ENCODE data around the gene AKAP11.

AKAP11 gene

GRCh38 chr13:42305503-42305902 lies 33.6 kb downstream of the AKAP11 start:
- H3K27ac ChIP-seq: no peak overlapping the region
- no peak overlapping the region for H3K9ac ChIP-seq
- H3K4me2 ChIP-seq: no peak overlapping the region
- no peaks in the 10 kb centered on the region for H3K27me3 ChIP-seq (ENCODE audit: insufficient read depth, low read depth)
- no peak overlapping the region for H2AFZ ChIP-seq (ENCODE audit: low read depth)
- no peaks in the 10 kb centered on the region for H4K20me1 ChIP-seq (ENCODE audit: insufficient read depth)
- H3K79me2 ChIP-seq (ENCODE audit: insufficient read depth, low read depth): no peaks in the 10 kb centered on the region
- TF ChIP-seq CTCF (conservative IDR thresholded peaks at IDR 0.05; ENCODE audit: low read depth, low read length): no peak
- no peak overlapping the region for H3K4me3 ChIP-seq (IDR thresholded peaks at IDR 0.05; ENCODE audit: insufficient read depth, low read depth, low read length)
- no peaks in the 10 kb centered on the region for H3K36me3 ChIP-seq (ENCODE audit: insufficient read depth)
- no peaks in the 10 kb centered on the region for H3K4me1 ChIP-seq (ENCODE audit: low read depth, poor library complexity, severe bottlenecking)

- H3K4me3 ChIP-seq (IDR thresholded peaks at IDR 0.05; ENCODE audit: insufficient read depth, low read depth, low read length): no peak overlapping the region
- TF ChIP-seq CTCF (conservative IDR thresholded peaks at IDR 0.05; ENCODE audit: low read depth, low read length): no peak
- no peaks in the 10 kb centered on the region for H3K79me2 ChIP-seq (ENCODE audit: insufficient read depth, low read depth)
- H4K20me1 ChIP-seq (ENCODE audit: insufficient read depth): no peaks in the 10 kb centered on the region
- H3K36me3 ChIP-seq (ENCODE audit: insufficient read depth): no peaks in the 10 kb centered on the region
- no peak overlapping the region for H3K9ac ChIP-seq
- H3K4me2 ChIP-seq: no peak overlapping the region
- no peak overlapping the region for H2AFZ ChIP-seq (ENCODE audit: low read depth)
- H3K4me1 ChIP-seq (ENCODE audit: low read depth, poor library complexity, severe bottlenecking): no peaks in the 10 kb centered on the region
- H3K27me3 ChIP-seq (ENCODE audit: insufficient read depth, low read depth): no peaks in the 10 kb centered on the region
- H3K27ac ChIP-seq: no peak overlapping the region
Observed at GRCh38 chr13:42307461-42307860, 35.5 kb downstream of the AKAP11 start.

- no peaks in the 10 kb centered on the region for H3K27me3 ChIP-seq (ENCODE audit: insufficient read depth, low read depth)
- TF ChIP-seq CTCF (conservative IDR thresholded peaks at IDR 0.05; ENCODE audit: low read depth, low read length): no peak
- H3K36me3 ChIP-seq (ENCODE audit: insufficient read depth): no peaks in the 10 kb centered on the region
- H3K4me2 ChIP-seq: no peak overlapping the region
- no peak overlapping the region for H3K4me3 ChIP-seq (IDR thresholded peaks at IDR 0.05; ENCODE audit: insufficient read depth, low read depth, low read length)
- H3K27ac ChIP-seq: no peak overlapping the region
- H2AFZ ChIP-seq (ENCODE audit: low read depth): no peak overlapping the region
- H4K20me1 ChIP-seq (ENCODE audit: insufficient read depth): no peaks in the 10 kb centered on the region
- no peaks in the 10 kb centered on the region for H3K4me1 ChIP-seq (ENCODE audit: low read depth, poor library complexity, severe bottlenecking)
- H3K9ac ChIP-seq: no peak overlapping the region
- no peaks in the 10 kb centered on the region for H3K79me2 ChIP-seq (ENCODE audit: insufficient read depth, low read depth)
Observed at GRCh38 chr13:42312817-42313431, 41.0 kb downstream of the AKAP11 start.

GRCh38 chr13:42318570-42318969 lies 46.6 kb downstream of the AKAP11 start:
- no peaks in the 10 kb centered on the region for H4K20me1 ChIP-seq (ENCODE audit: insufficient read depth)
- no peaks in the 10 kb centered on the region for H3K4me1 ChIP-seq (ENCODE audit: low read depth, poor library complexity, severe bottlenecking)
- no peaks in the 10 kb centered on the region for H3K36me3 ChIP-seq (ENCODE audit: insufficient read depth)
- no peaks in the 10 kb centered on the region for H3K27me3 ChIP-seq (ENCODE audit: insufficient read depth, low read depth)
- H3K27ac ChIP-seq: no peak overlapping the region
- no peak overlapping the region for H3K9ac ChIP-seq
- H3K79me2 ChIP-seq (ENCODE audit: insufficient read depth, low read depth): no peaks in the 10 kb centered on the region
- H2AFZ ChIP-seq (ENCODE audit: low read depth): no peak overlapping the region
- H3K4me2 ChIP-seq: no peak overlapping the region
- TF ChIP-seq CTCF (conservative IDR thresholded peaks at IDR 0.05; ENCODE audit: low read depth, low read length): no peak
- H3K4me3 ChIP-seq (IDR thresholded peaks at IDR 0.05; ENCODE audit: insufficient read depth, low read depth, low read length): no peak overlapping the region

Measured in KMS-11 (cell line).